Measurements from ENCODE around the gene USO1. TPM values are rescaled to one million over a fixed set of nuclear protein-coding genes. Genes with fewer than 3 reads are reported as not detected.
"Not testable (repeated sequence)": the region's sequence is repeated elsewhere in the genome, so short reads cannot be mapped to it uniquely, and the experiment has no call there.

USO1 gene
- total and polyA plus RNA-seq, 2 experiments from 2014 or later, result 74.2 to 117 TPM

GRCh38 chr4:75679876-75680575, 44.4 kb upstream of the USO1 start:
- H3K27me3 ChIP-seq (replicated peaks; ENCODE audit: insufficient read depth), result no peaks in the 10 kb centered on the region
- in situ Hi-C loops (cut with MboI), result no loop called here

GRCh38 chr4:75683482-75684155, 40.8 kb upstream of the USO1 start:
- H3K36me3 ChIP-seq (ENCODE audit: low read depth), result no peaks in the 10 kb centered on the region
- H4K20me1 ChIP-seq (ENCODE audit: insufficient read depth), result no peaks in the 10 kb centered on the region
- H3K27me3 ChIP-seq (replicated peaks; ENCODE audit: insufficient read depth), result no peaks in the 10 kb centered on the region
- 92 to 94% methylated on average over 6 of the region's 6 CpGs for WGBS, 2 experiments (ENCODE audit: low coverage in 1 of 2, low lambda C conversion rate in 2 of 2, missing lambda C conversion rate in 2 of 2)
- no peaks in the 10 kb centered on the region for H3K79me2 ChIP-seq (ENCODE audit: insufficient read depth)
- no peak overlapping the region for H2AFZ ChIP-seq
- peaks cover 9% of the 10 kb centered on the region; the same call in 1 of the 2 replicates for H3F3A ChIP-seq (ENCODE audit: insufficient read depth)
- no peak overlapping the region for H3K27ac ChIP-seq
- H3K4me3 ChIP-seq, result no peak overlapping the region
- H3K9ac ChIP-seq, result no peak overlapping the region
- TF ChIP-seq EZH2 (IDR thresholded peaks at IDR 0.05; ENCODE audit: insufficient read depth, poor library complexity, severe bottlenecking) (no peak), EZH2phosphoT487 (IDR thresholded peaks at IDR 0.05; ENCODE audit: insufficient read depth, low read depth) (no peak)
- peaks cover 7% of the 10 kb centered on the region for H3K4me1 ChIP-seq (ENCODE audit: insufficient read depth)
- H3K4me2 ChIP-seq (ENCODE audit: unreplicated experiment), result no peak overlapping the region
- no peak for DNase-seq
- in situ Hi-C loops (cut with MboI), result no loop called here
- no peaks in the 10 kb centered on the region for H3K9me2 ChIP-seq (ENCODE audit: insufficient read depth)
- H3K9me3 ChIP-seq (ENCODE audit: low read depth), result no peaks in the 10 kb centered on the region

More at GRCh38 chr4:75679876-75680575, 44.4 kb upstream of the USO1 start:
- Histone ChIP-seq H3F3A (ENCODE audit: insufficient read depth) (no peaks in the 10 kb centered on the region), H3K9me2 (ENCODE audit: insufficient read depth) (no peaks in the 10 kb centered on the region), H4K20me1 (ENCODE audit: insufficient read depth) (no peaks in the 10 kb centered on the region), H3K9me3 (ENCODE audit: low read depth) (no peaks in the 10 kb centered on the region), H3K4me1 (ENCODE audit: insufficient read depth) (no peaks in the 10 kb centered on the region), H3K36me3 (ENCODE audit: low read depth) (no peaks in the 10 kb centered on the region), H3K4me3 (no peak overlapping the region), H3K9ac (no peak overlapping the region), H2AFZ (no peak overlapping the region), H3K79me2 (ENCODE audit: insufficient read depth) (0 out of 2 replicates have a peak, but pooled peaks cover 2% of the 10 kb centered on the region), H3K4me2 (ENCODE audit: unreplicated experiment) (no peak overlapping the region), H3K27ac (no peak overlapping the region)
- WGBS, 2 experiments (ENCODE audit: low coverage in 1 of 2, low lambda C conversion rate in 2 of 2, missing lambda C conversion rate in 2 of 2), result 94% methylated on average over 3 of the region's 3 CpGs
- TF ChIP-seq EZH2 (IDR thresholded peaks at IDR 0.05; ENCODE audit: insufficient read depth, poor library complexity, severe bottlenecking), result no peak
- no peak for TF ChIP-seq EZH2phosphoT487 (IDR thresholded peaks at IDR 0.05; ENCODE audit: insufficient read depth, low read depth)
- DNase-seq, result no peak

- Histone ChIP-seq H3K4me1 (ENCODE audit: insufficient read depth) (peaks cover 7% of the 10 kb centered on the region), H3K4me2 (ENCODE audit: unreplicated experiment) (no peak overlapping the region), H4K20me1 (ENCODE audit: insufficient read depth) (no peaks in the 10 kb centered on the region), H3K27me3 (replicated peaks; ENCODE audit: insufficient read depth) (no peaks in the 10 kb centered on the region), H3K27ac (no peak overlapping the region), H3K9me3 (ENCODE audit: low read depth) (no peaks in the 10 kb centered on the region), H3K9me2 (ENCODE audit: insufficient read depth) (no peaks in the 10 kb centered on the region), H2AFZ (no peak overlapping the region), H3K9ac (no peak overlapping the region), H3K36me3 (ENCODE audit: low read depth) (no peaks in the 10 kb centered on the region), H3K79me2 (ENCODE audit: insufficient read depth) (no peaks in the 10 kb centered on the region), H3K4me3 (no peak overlapping the region), H3F3A (ENCODE audit: insufficient read depth) (peaks cover 9% of the 10 kb centered on the region; the same call in 1 of the 2 replicates)
- in situ Hi-C loops (cut with MboI), result no loop called here
- DNase-seq, result no peak
- TF ChIP-seq EZH2 (IDR thresholded peaks at IDR 0.05; ENCODE audit: insufficient read depth, poor library complexity, severe bottlenecking) (no peak), EZH2phosphoT487 (IDR thresholded peaks at IDR 0.05; ENCODE audit: insufficient read depth, low read depth) (no peak)
- 90 to 95% methylated on average over 2 of the region's 2 CpGs for WGBS, 2 experiments (ENCODE audit: low coverage in 1 of 2, low lambda C conversion rate in 2 of 2, missing lambda C conversion rate in 2 of 2)
Observed at GRCh38 chr4:75685546-75686189, 38.7 kb upstream of the USO1 start.

GRCh38 chr4:75686346-75686745, 38.0 kb upstream of the USO1 start:
- Histone ChIP-seq H3K9me3 (ENCODE audit: low read depth) (no peaks in the 10 kb centered on the region), H3K79me2 (ENCODE audit: insufficient read depth) (no peaks in the 10 kb centered on the region), H3K9ac (no peak overlapping the region), H3K27ac (no peak overlapping the region), H2AFZ (no peak overlapping the region), H3K9me2 (ENCODE audit: insufficient read depth) (no peaks in the 10 kb centered on the region), H3K4me2 (ENCODE audit: unreplicated experiment) (no peak overlapping the region), H3F3A (ENCODE audit: insufficient read depth) (peaks cover 9% of the 10 kb centered on the region; the same call in 1 of the 2 replicates), H4K20me1 (ENCODE audit: insufficient read depth) (no peaks in the 10 kb centered on the region), H3K4me3 (no peak overlapping the region), H3K4me1 (ENCODE audit: insufficient read depth) (peaks cover 7% of the 10 kb centered on the region), H3K36me3 (ENCODE audit: low read depth) (no peaks in the 10 kb centered on the region), H3K27me3 (replicated peaks; ENCODE audit: insufficient read depth) (no peaks in the 10 kb centered on the region)
- WGBS, 2 experiments (ENCODE audit: low coverage in 1 of 2, low lambda C conversion rate in 2 of 2, missing lambda C conversion rate in 2 of 2), result 64% methylated on average over 1 to 3 of the region's 3 CpGs
- TF ChIP-seq EZH2phosphoT487 (IDR thresholded peaks at IDR 0.05; ENCODE audit: insufficient read depth, low read depth) (no peak), EZH2 (IDR thresholded peaks at IDR 0.05; ENCODE audit: insufficient read depth, poor library complexity, severe bottlenecking) (no peak)
- in situ Hi-C loops (cut with MboI), result no loop called here
- DNase-seq, result peak; percentile 9

- H3F3A ChIP-seq (ENCODE audit: insufficient read depth); H2AFZ ChIP-seq; H4K20me1 ChIP-seq (ENCODE audit: insufficient read depth); H3K36me3 ChIP-seq (ENCODE audit: low read depth); H3K27me3 ChIP-seq (replicated peaks; ENCODE audit: insufficient read depth); H3K9ac ChIP-seq; H3K9me3 ChIP-seq (ENCODE audit: low read depth); H3K27ac ChIP-seq; H3K79me2 ChIP-seq (ENCODE audit: insufficient read depth); H3K9me2 ChIP-seq (ENCODE audit: insufficient read depth); H3K4me3 ChIP-seq; H3K4me2 ChIP-seq (ENCODE audit: unreplicated experiment); H3K4me1 ChIP-seq (ENCODE audit: insufficient read depth); in situ Hi-C loops (cut with MboI); DNase-seq: not testable (repeated sequence)
- WGBS, 2 experiments (ENCODE audit: low coverage in 1 of 2, low lambda C conversion rate in 2 of 2, missing lambda C conversion rate in 2 of 2), result 97 to 100% methylated on average over 1 of the region's 1 CpG
Observed at GRCh38 chr4:75687125-75687524, 37.3 kb upstream of the USO1 start.

- DNase-seq; H3K4me3 ChIP-seq; H2AFZ ChIP-seq; H3K79me2 ChIP-seq (ENCODE audit: insufficient read depth); H3K36me3 ChIP-seq (ENCODE audit: low read depth); H3K4me2 ChIP-seq (ENCODE audit: unreplicated experiment); H3K9ac ChIP-seq; H4K20me1 ChIP-seq (ENCODE audit: insufficient read depth); H3K27ac ChIP-seq; H3F3A ChIP-seq (ENCODE audit: insufficient read depth); in situ Hi-C loops (cut with MboI); H3K4me1 ChIP-seq (ENCODE audit: insufficient read depth); H3K27me3 ChIP-seq (replicated peaks; ENCODE audit: insufficient read depth); H3K9me3 ChIP-seq (ENCODE audit: low read depth); H3K9me2 ChIP-seq (ENCODE audit: insufficient read depth): not testable (repeated sequence)
- 98 to 99% methylated on average over 5 of the region's 5 CpGs for WGBS, 2 experiments (ENCODE audit: low coverage in 1 of 2, low lambda C conversion rate in 2 of 2, missing lambda C conversion rate in 2 of 2)
Observed at GRCh38 chr4:75692066-75692465, 32.3 kb upstream of the USO1 start.
